ENCODE results near the gene SH3PXD2A.
A peak's percentile ranks its signal among the peaks of the same experiment; 100 is the strongest.

SH3PXD2A gene

GRCh38 chr10:103871006-103871405 is 15.6 kb upstream of the SH3PXD2A start:
- peaks cover 3% of the 10 kb centered on the region for H3K4me1 ChIP-seq (ENCODE audit: control insufficient read depth, insufficient read depth, low read length)
- no peak overlapping the region for H3K4me3 ChIP-seq (ENCODE audit: low read depth, low read length)
- no peaks in the 10 kb centered on the region for H3K36me3 ChIP-seq (ENCODE audit: control insufficient read depth, insufficient read depth, low read length)
- no peak overlapping the region for H3K9ac ChIP-seq (ENCODE audit: low read depth, low read length)
- no peaks in the 10 kb centered on the region for H3K27me3 ChIP-seq (ENCODE audit: control insufficient read depth, insufficient read depth, low read length)
- H3K9me3 ChIP-seq (ENCODE audit: control insufficient read depth, insufficient read depth, low read length): no peaks in the 10 kb centered on the region

- Histone ChIP-seq H3K9me3 (ENCODE audit: control insufficient read depth, insufficient read depth, low read length) (no peaks in the 10 kb centered on the region), H3K4me3 (ENCODE audit: low read depth, low read length) (no peak overlapping the region), H3K27me3 (ENCODE audit: control insufficient read depth, insufficient read depth, low read length) (no peaks in the 10 kb centered on the region), H3K4me1 (ENCODE audit: control insufficient read depth, insufficient read depth, low read length) (peaks cover 3% of the 10 kb centered on the region), H3K9ac (ENCODE audit: low read depth, low read length) (no peak overlapping the region), H3K36me3 (ENCODE audit: control insufficient read depth, insufficient read depth, low read length) (no peaks in the 10 kb centered on the region)
Measured at GRCh38 chr10:103870516-103870915, 15.1 kb upstream of the SH3PXD2A start.

- H3K4me3 ChIP-seq (ENCODE audit: low read depth, low read length): no peak overlapping the region
- H3K4me1 ChIP-seq (ENCODE audit: control insufficient read depth, insufficient read depth, low read length): peaks cover 3% of the 10 kb centered on the region
- no peak overlapping the region for H3K9ac ChIP-seq (ENCODE audit: low read depth, low read length)
- H3K36me3 ChIP-seq (ENCODE audit: control insufficient read depth, insufficient read depth, low read length): no peaks in the 10 kb centered on the region
- no peaks in the 10 kb centered on the region for H3K27me3 ChIP-seq (ENCODE audit: control insufficient read depth, insufficient read depth, low read length)
- H3K9me3 ChIP-seq (ENCODE audit: control insufficient read depth, insufficient read depth, low read length): no peaks in the 10 kb centered on the region
Measured at GRCh38 chr10:103869336-103869735, 14.0 kb upstream of the SH3PXD2A start.

GRCh38 chr10:103868200-103868599 is 12.8 kb upstream of the SH3PXD2A start:
- Histone ChIP-seq H3K9me3 (ENCODE audit: control insufficient read depth, insufficient read depth, low read length) (no peaks in the 10 kb centered on the region), H3K4me3 (ENCODE audit: low read depth, low read length) (no peak overlapping the region), H3K27me3 (ENCODE audit: control insufficient read depth, insufficient read depth, low read length) (no peaks in the 10 kb centered on the region), H3K36me3 (ENCODE audit: control insufficient read depth, insufficient read depth, low read length) (no peaks in the 10 kb centered on the region), H3K9ac (ENCODE audit: low read depth, low read length) (no peak overlapping the region), H3K4me1 (ENCODE audit: control insufficient read depth, insufficient read depth, low read length) (peaks cover 3% of the 10 kb centered on the region)

GRCh38 chr10:103861505-103861904 is 6.1 kb upstream of the SH3PXD2A start:
- no peaks in the 10 kb centered on the region for H3K9me3 ChIP-seq (ENCODE audit: control insufficient read depth, insufficient read depth, low read length)

GRCh38 chr10:103859161-103860086 is 4.0 kb upstream of the SH3PXD2A start:
- H3K4me1 ChIP-seq (ENCODE audit: control insufficient read depth, insufficient read depth, low read length): peaks cover 5% of the 10 kb centered on the region
- no peaks in the 10 kb centered on the region for H3K36me3 ChIP-seq (ENCODE audit: control insufficient read depth, insufficient read depth, low read length)
- H3K4me3 ChIP-seq (ENCODE audit: low read depth, low read length): no peak overlapping the region
- no peak overlapping the region for H3K9ac ChIP-seq (ENCODE audit: low read depth, low read length)
- H3K9me3 ChIP-seq (ENCODE audit: control insufficient read depth, insufficient read depth, low read length): no peaks in the 10 kb centered on the region
- H3K27me3 ChIP-seq (ENCODE audit: control insufficient read depth, insufficient read depth, low read length): peaks cover 25% of the 10 kb centered on the region

More at GRCh38 chr10:103861505-103861904, 6.1 kb upstream of the SH3PXD2A start:
- H3K9ac ChIP-seq (ENCODE audit: low read depth, low read length): no peak overlapping the region
- no peaks in the 10 kb centered on the region for H3K36me3 ChIP-seq (ENCODE audit: control insufficient read depth, insufficient read depth, low read length)
- H3K27me3 ChIP-seq (ENCODE audit: control insufficient read depth, insufficient read depth, low read length): peaks cover 16% of the 10 kb centered on the region
- H3K4me1 ChIP-seq (ENCODE audit: control insufficient read depth, insufficient read depth, low read length): peaks cover under 1% of the 10 kb centered on the region
- H3K4me3 ChIP-seq (ENCODE audit: low read depth, low read length): no peak overlapping the region

- Histone ChIP-seq H3K27me3 (ENCODE audit: control insufficient read depth, insufficient read depth, low read length) (peaks cover 35% of the 10 kb centered on the region), H3K4me3 (ENCODE audit: low read depth, low read length) (no peak overlapping the region), H3K9me3 (ENCODE audit: control insufficient read depth, insufficient read depth, low read length) (no peaks in the 10 kb centered on the region), H3K4me1 (ENCODE audit: control insufficient read depth, insufficient read depth, low read length) (peaks cover 10% of the 10 kb centered on the region), H3K36me3 (ENCODE audit: control insufficient read depth, insufficient read depth, low read length) (no peaks in the 10 kb centered on the region), H3K9ac (ENCODE audit: low read depth, low read length) (no peak overlapping the region)
Measured at GRCh38 chr10:103858360-103858759, 3.0 kb upstream of the SH3PXD2A start.

- Histone ChIP-seq H3K9ac (ENCODE audit: low read depth, low read length) (no peak overlapping the region), H3K4me3 (ENCODE audit: low read depth, low read length) (no peak overlapping the region), H3K27me3 (ENCODE audit: control insufficient read depth, insufficient read depth, low read length) (peaks cover 42% of the 10 kb centered on the region), H3K36me3 (ENCODE audit: control insufficient read depth, insufficient read depth, low read length) (no peaks in the 10 kb centered on the region), H3K9me3 (ENCODE audit: control insufficient read depth, insufficient read depth, low read length) (no peaks in the 10 kb centered on the region), H3K4me1 (ENCODE audit: control insufficient read depth, insufficient read depth, low read length) (peaks cover 10% of the 10 kb centered on the region)
Measured at GRCh38 chr10:103856797-103857170, 1.4 kb upstream of the SH3PXD2A start.

- Histone ChIP-seq H3K36me3 (ENCODE audit: control insufficient read depth, insufficient read depth, low read length) (no peaks in the 10 kb centered on the region), H3K9me3 (ENCODE audit: control insufficient read depth, insufficient read depth, low read length) (no peaks in the 10 kb centered on the region), H3K4me3 (ENCODE audit: low read depth, low read length) (peak overlapping the region; percentile 60), H3K4me1 (ENCODE audit: control insufficient read depth, insufficient read depth, low read length) (peaks cover 10% of the 10 kb centered on the region), H3K27me3 (ENCODE audit: control insufficient read depth, insufficient read depth, low read length) (peaks cover 42% of the 10 kb centered on the region), H3K9ac (ENCODE audit: low read depth, low read length) (no peak overlapping the region)
Measured at GRCh38 chr10:103855852-103856796, 748 bp upstream of the SH3PXD2A start.

- peaks cover 10% of the 10 kb centered on the region for H3K4me1 ChIP-seq (ENCODE audit: control insufficient read depth, insufficient read depth, low read length)
- peak overlapping the region; percentile 80 for H3K4me3 ChIP-seq (ENCODE audit: low read depth, low read length)
- no peak overlapping the region for H3K9ac ChIP-seq (ENCODE audit: low read depth, low read length)
Measured at GRCh38 chr10:103854686-103855391, 537 bp downstream of the SH3PXD2A start.

GRCh38 chr10:103854265-103854685 is 1.1 kb downstream of the SH3PXD2A start:
- Histone ChIP-seq H3K4me3 (ENCODE audit: low read depth, low read length) (peak overlapping the region; percentile 80), H3K4me1 (ENCODE audit: control insufficient read depth, insufficient read depth, low read length) (peaks cover 10% of the 10 kb centered on the region), H3K36me3 (ENCODE audit: control insufficient read depth, insufficient read depth, low read length) (no peaks in the 10 kb centered on the region), H3K9ac (ENCODE audit: low read depth, low read length) (no peak overlapping the region), H3K27me3 (ENCODE audit: control insufficient read depth, insufficient read depth, low read length) (peaks cover 42% of the 10 kb centered on the region), H3K9me3 (ENCODE audit: control insufficient read depth, insufficient read depth, low read length) (no peaks in the 10 kb centered on the region)

More at GRCh38 chr10:103854686-103855391, 537 bp downstream of the SH3PXD2A start:
- H3K9me3 ChIP-seq (ENCODE audit: control insufficient read depth, insufficient read depth, low read length): no peaks in the 10 kb centered on the region
- peaks cover 42% of the 10 kb centered on the region for H3K27me3 ChIP-seq (ENCODE audit: control insufficient read depth, insufficient read depth, low read length)
- H3K36me3 ChIP-seq (ENCODE audit: control insufficient read depth, insufficient read depth, low read length): no peaks in the 10 kb centered on the region

Data from iPS-15b (cell line).